Endothelial cell of umbilical vein (primary cell): ENCODE data around the gene CDH23.

Source experiments
- CTCF ChIP-seq, 2 donors: IDR thresholded peaks; 1 replicate in 1 of 2; 2 replicates in 1 of 2; pipeline ENCODE4 v1.5.1; 2011; ENCODE audit warnings: low read length in 2 of 2, mild to moderate bottlenecking in 2 of 2, moderate library complexity in 2 of 2, control low read depth in 1 of 2, inconsistent platforms in 1 of 2, low read depth in 1 of 2; ENCODE audit not compliant: insufficient read depth in 1 of 2; ENCODE audit errors: extremely low read depth in 1 of 2
- MAX ChIP-seq: IDR thresholded peaks from 2 replicates; pipeline ENCODE4 v1.6.1; 2011; ENCODE audit not compliant: insufficient read depth, insufficient read length
- MYC ChIP-seq: IDR thresholded peaks from one replicate; pipeline ENCODE4 v1.6.1; 2011; ENCODE audit warnings: mild to moderate bottlenecking, low read depth, low read length
- POLR2A ChIP-seq: IDR thresholded peaks from 2 replicates; pipeline ENCODE4 v1.6.1; 2012; ENCODE audit warnings: low read depth, mild to moderate bottlenecking, control low read depth, low read length
- POLR2AphosphoS5 ChIP-seq: IDR thresholded peaks from 2 replicates; pipeline ENCODE4 v1.6.1; 2012; ENCODE audit warnings: low read depth, mild to moderate bottlenecking, control low read depth, low read length, moderate library complexity; ENCODE audit not compliant: insufficient read depth

DNA sequence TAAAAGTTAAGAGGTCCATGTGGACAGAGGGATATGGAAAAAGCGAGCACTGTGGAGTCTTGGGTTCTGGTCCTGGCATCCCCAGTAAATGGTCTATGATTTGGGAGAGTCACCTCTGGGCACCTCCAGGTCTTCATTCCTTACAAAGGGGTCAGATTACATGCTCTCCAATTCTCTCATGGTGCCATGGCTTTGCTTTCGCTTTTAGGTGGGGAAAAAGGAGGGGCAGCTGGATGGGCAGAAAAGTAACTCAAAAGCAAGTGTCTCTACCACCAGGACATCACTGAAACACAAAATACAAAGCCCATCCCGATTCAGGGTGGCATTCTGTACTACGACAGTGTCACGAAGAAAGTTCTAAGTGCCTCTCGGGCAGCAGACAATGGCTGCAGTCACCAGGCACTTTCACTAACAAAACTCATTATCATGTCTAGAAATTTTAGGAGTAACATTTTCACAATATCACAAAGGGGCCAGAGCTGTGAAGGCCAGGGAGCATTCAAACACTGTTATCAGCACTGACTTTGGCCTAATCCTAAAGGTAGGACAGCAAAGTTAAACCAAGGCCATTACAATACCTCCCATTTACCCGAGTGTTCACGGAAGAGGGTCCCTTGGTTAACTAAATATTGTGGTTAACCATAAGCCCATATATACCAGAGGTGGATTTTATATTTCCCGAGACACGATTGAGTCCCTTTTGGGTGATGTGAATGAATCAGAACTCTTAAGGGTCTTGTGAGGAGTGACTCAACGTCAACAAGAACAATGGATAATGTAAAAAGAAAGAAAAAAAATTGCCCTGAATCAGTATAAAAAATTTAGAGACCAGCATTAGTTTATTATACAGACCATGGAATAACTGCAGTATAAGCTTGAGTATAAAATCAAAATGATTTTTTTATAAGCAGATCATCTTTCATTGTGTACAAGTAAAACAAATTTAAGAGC lies 451.9 kb downstream of the CDH23 start:
- TF ChIP-seq CTCF (IDR thresholded peaks at IDR 0.05; ENCODE audit: extremely low read depth in 1 of 2, insufficient read depth in 1 of 2, low read depth in 1 of 2, low read length in 2 of 2) (no peak), MYC (no peak), POLR2AphosphoS5 (no peak), POLR2A (no peak), MAX (no peak)
